Suprapubic skin (tissue), 4 donors: ENCODE data around the gene URB1. TPM values are rescaled to one million over a fixed set of nuclear protein-coding genes. Genes with fewer than 3 reads are reported as not detected.
A peak's percentile ranks its signal among the peaks of the same experiment; 100 is the strongest.

Experiments used
- DNase-seq, 2 donors: peaks; one replicate each; pipeline ENCODE4 v3.0.0-alpha.2; 2019; ENCODE audit warnings: low spot score in 2 of 2
- H3K27ac ChIP-seq: fragments of 200-600 bp; sonication (generic); one replicate; pipeline ENCODE4 v1.5.1; 2019
- H3K27me3 ChIP-seq: fragments of 200-600 bp; sonication (generic); one replicate; pipeline ENCODE4 v1.5.1; 2019
- H3K36me3 ChIP-seq: fragments of 200-600 bp; sonication (generic); one replicate; pipeline ENCODE4 v1.5.1; 2019
- H3K4me1 ChIP-seq: fragments of 200-600 bp; sonication (generic); one replicate; pipeline ENCODE4 v1.5.1; 2019
- H3K4me3 ChIP-seq: fragments of 200-600 bp; sonication (generic); one replicate; pipeline ENCODE4 v1.5.1; 2019; ENCODE audit warnings: mild to moderate bottlenecking
- H3K9me3 ChIP-seq: fragments of 200-600 bp; sonication (generic); one replicate; pipeline ENCODE4 v1.5.1; 2019
- CTCF ChIP-seq, 2 donors: fragments of 200-600 bp in 1 of 2; fragments of 450-650 bp in 1 of 2; sonication (generic) in 1 of 2; IDR thresholded peaks; one replicate each; pipeline ENCODE4 v1.5.1; 2016 to 2019; ENCODE audit warnings: antibody characterized with exemption in 2 of 2, mild to moderate bottlenecking in 1 of 2, moderate library complexity in 1 of 2
- EP300 ChIP-seq: sonication (generic); formaldehyde crosslinking; IDR thresholded peaks from one replicate; pipeline ENCODE4 v1.6.1; 2017; ENCODE audit warnings: antibody characterized with exemption
- POLR2A ChIP-seq, 2 donors: fragments of 450-650 bp; IDR thresholded peaks; one replicate each; pipeline ENCODE4 v1.6.1; 2017; ENCODE audit warnings: antibody characterized with exemption in 2 of 2, mild to moderate bottlenecking in 2 of 2, moderate library complexity in 2 of 2
- POLR2AphosphoS5 ChIP-seq, 3 donors: sonication (generic); formaldehyde crosslinking; IDR thresholded peaks; one replicate each; pipeline ENCODE4 v1.6.1; 2017; ENCODE audit warnings: antibody characterized with exemption in 3 of 3
- WGBS: methylation state at CpG from one replicate; pipeline ENCODE4 v1.1.5; 2018; 5-methylcytosine and 5-hydroxymethylcytosine counted together
- total RNA-seq, 4 donors: library from RNA; depleted of rRNA; stranded (reverse); fragments of >200 nt; gene quantifications; one replicate each; pipeline ENCODE4 v1.1.0, GENCODE V29; 2016

The URB1 gene
- total RNA-seq, 4 donors from 2014 or later, result 23.7 to 49.4 (median 33.0) TPM

- H3K27me3 ChIP-seq, result no peaks in the 10 kb centered on the region
- H3K4me3 ChIP-seq, result peak overlapping the region; percentile 77
- TF ChIP-seq POLR2AphosphoS5 (IDR thresholded peaks at IDR 0.05) (peak in 1 of 3 donors; percentile 45), EP300 (no peak)
- H3K4me1 ChIP-seq, result peaks cover 42% of the 10 kb centered on the region
- no peaks in the 10 kb centered on the region for H3K9me3 ChIP-seq
- peaks cover 6% of the 10 kb centered on the region for H3K36me3 ChIP-seq
- 7% methylated on average over 14 of the region's 32 CpGs for WGBS
- peak overlapping the region; percentile 99 for H3K27ac ChIP-seq
- peak in 1 of 2 donors; percentile 78 for DNase-seq
These were observed 20.2 kb upstream of the URB1 start for GRCh38 chr21:32413015-32413504.

GRCh38 chr21:32412162-32413014, 19.6 kb upstream of the URB1 start, which contains the start of gene EVA1C:
TSS of gene EVA1C (plus strand) at chr21:32412706. CDS start at chr21:32412854, 148 bp downstream.
- peak; percentile 85 to 87 for DNase-seq
- Histone ChIP-seq H3K27me3 (no peaks in the 10 kb centered on the region), H3K4me3 (peak within 1 kb of the TSS; percentile 77), H3K36me3 (no peaks in the 10 kb centered on the region), H3K4me1 (peaks cover 42% of the 10 kb centered on the region), H3K9me3 (no peaks in the 10 kb centered on the region), H3K27ac (peak within 1 kb of the TSS; percentile 99)
- no CpG with 5 or more reads among the region's 104 CpGs for WGBS
- TF ChIP-seq POLR2A (IDR thresholded peaks at IDR 0.05) (peak in 1 of 2 donors; percentile 20), CTCF (IDR thresholded peaks at IDR 0.05) (peak; percentile 31 to 41), POLR2AphosphoS5 (IDR thresholded peaks at IDR 0.05) (no peak), EP300 (no peak)

- no peaks in the 10 kb centered on the region for H3K9me3 ChIP-seq
- TF ChIP-seq POLR2A (IDR thresholded peaks at IDR 0.05) (peak in 1 of 2 donors; percentile 60), POLR2AphosphoS5 (IDR thresholded peaks at IDR 0.05) (peak; percentile 66 to 99 (median 95)), CTCF (IDR thresholded peaks at IDR 0.05) (no peak), EP300 (peak; percentile 93)
- H3K27me3 ChIP-seq, result no peaks in the 10 kb centered on the region
- peak; percentile 96 to 98 for DNase-seq
- no peaks in the 10 kb centered on the region for H3K36me3 ChIP-seq
- H3K4me1 ChIP-seq, result peaks cover 47% of the 10 kb centered on the region
- H3K4me3 ChIP-seq, result peak overlapping the region; percentile 77
- 2% methylated on average over 7 of the region's 63 CpGs for WGBS
- peak overlapping the region; percentile 99 for H3K27ac ChIP-seq
These were observed 18.7 kb upstream of the URB1 start for GRCh38 chr21:32411350-32412161.

- WGBS, result 66% methylated on average over 5 of the region's 5 CpGs
- Histone ChIP-seq H3K36me3 (no peaks in the 10 kb centered on the region), H3K4me3 (peak overlapping the region; percentile 77), H3K9me3 (no peaks in the 10 kb centered on the region), H3K4me1 (peaks cover 52% of the 10 kb centered on the region), H3K27me3 (no peaks in the 10 kb centered on the region), H3K27ac (peak overlapping the region; percentile 99)
- DNase-seq, result peak in 1 of 2 donors; percentile 50
- TF ChIP-seq POLR2AphosphoS5 (IDR thresholded peaks at IDR 0.05) (no peak), EP300 (no peak), CTCF (IDR thresholded peaks at IDR 0.05) (no peak), POLR2A (IDR thresholded peaks at IDR 0.05) (no peak)
These were observed 18.1 kb upstream of the URB1 start for GRCh38 chr21:32410916-32411315.

GRCh38 chr21:32410291-32410690, 17.5 kb upstream of the URB1 start:
- no peaks in the 10 kb centered on the region for H3K27me3 ChIP-seq
- 82% methylated on average over 4 of the region's 4 CpGs for WGBS

More at GRCh38 chr21:32410291-32410690, 17.5 kb upstream of the URB1 start:
- TF ChIP-seq EP300, result no peak
- no peak for TF ChIP-seq POLR2AphosphoS5 (IDR thresholded peaks at IDR 0.05)
- no peak for TF ChIP-seq CTCF (IDR thresholded peaks at IDR 0.05)
- TF ChIP-seq POLR2A (IDR thresholded peaks at IDR 0.05), result no peak
- Histone ChIP-seq H3K4me1 (peaks cover 49% of the 10 kb centered on the region), H3K36me3 (no peaks in the 10 kb centered on the region), H3K4me3 (no peak overlapping the region), H3K9me3 (no peaks in the 10 kb centered on the region), H3K27ac (peak overlapping the region; percentile 99)
- no peak for DNase-seq
